GM12878 (cell line): ENCODE data around the gene SARDH.

Experiments used
- CTCF ChIP-seq, 3 experiments: IDR thresholded peaks in 2 of 3; conservative IDR thresholded peaks in 1 of 3; 2 replicates each; pipeline ENCODE4 v1.5.1; 2011; ENCODE audit warnings: low read depth in 3 of 3, low read length in 3 of 3, mild to moderate bottlenecking in 3 of 3, control low read depth in 2 of 3, moderate library complexity in 2 of 3, inconsistent platforms in 1 of 3, mixed read lengths in 1 of 3; ENCODE audit not compliant: control insufficient read depth in 2 of 3, insufficient read depth in 1 of 3; ENCODE audit errors: extremely low read depth in 1 of 3
- E2F4 ChIP-seq: IDR thresholded peaks from 2 replicates; pipeline ENCODE4 v1.6.1; 2012; ENCODE audit warnings: low read depth, low read length, improper control_type of control experiment
- EP300 ChIP-seq, 2 experiments: fragments of 150-350 bp in 1 of 2; IDR thresholded peaks; 2 replicates each; pipeline ENCODE4 v1.6.1; 2011 to 2012; ENCODE audit warnings: low read depth in 2 of 2, low read length in 2 of 2, borderline replicate concordance in 1 of 2, improper control_type of control experiment in 1 of 2, inconsistent platforms in 1 of 2; ENCODE audit not compliant: control insufficient read depth in 1 of 2
- GABPA ChIP-seq: IDR thresholded peaks from 2 replicates; pipeline ENCODE4 v1.6.1; 2014; ENCODE audit warnings: antibody characterized with exemption, low read depth, mild to moderate bottlenecking, inconsistent platforms
- MAX ChIP-seq: IDR thresholded peaks from 2 replicates; pipeline ENCODE4 v1.6.1; 2012; ENCODE audit warnings: low read depth, low read length, improper control_type of control experiment
- MYC ChIP-seq: IDR thresholded peaks from 2 replicates; pipeline ENCODE4 v1.6.1; 2011; ENCODE audit warnings: mild to moderate bottlenecking, low read length, moderate library complexity, inconsistent platforms; ENCODE audit not compliant: insufficient read depth, insufficient replicate concordance, insufficient read length, severe bottlenecking
- NFYB ChIP-seq: IDR thresholded peaks from 2 replicates; pipeline ENCODE4 v1.6.1; 2011; ENCODE audit warnings: low read depth, mild to moderate bottlenecking, low read length, improper control_type of control experiment, moderate library complexity; ENCODE audit not compliant: insufficient read depth
- RCOR1 ChIP-seq: conservative IDR thresholded peaks from 2 replicates; pipeline ENCODE4 v1.6.1; 2012; ENCODE audit warnings: low read depth, low read length, improper control_type of control experiment
- RFX5 ChIP-seq: IDR thresholded peaks from 2 replicates; pipeline ENCODE4 v1.6.1; 2011; ENCODE audit warnings: low read depth, low read length, improper control_type of control experiment
- SIN3A ChIP-seq: IDR thresholded peaks from 2 replicates; pipeline ENCODE4 v1.6.1; 2012; ENCODE audit warnings: low read depth, low read length, improper control_type of control experiment
- SUZ12 ChIP-seq: fragments of 200-600 bp; sonication (generic); IDR thresholded peaks from one replicate; pipeline ENCODE4 v1.6.1; 2018; ENCODE audit warnings: antibody characterized with exemption, mild to moderate bottlenecking; ENCODE audit not compliant: unreplicated experiment
- TCF7 ChIP-seq: IDR thresholded peaks from 2 replicates; pipeline ENCODE4 v1.6.1; 2014; ENCODE audit warnings: antibody characterized with exemption, borderline replicate concordance
- YY1 ChIP-seq: IDR thresholded peaks from 2 replicates; pipeline ENCODE4 v1.6.1; 2011; ENCODE audit warnings: low read depth, mild to moderate bottlenecking, low read length

GRCh38 chr9:133639613-133640012 lies 98.5 kb downstream of the SARDH start:
- TF ChIP-seq SIN3A (no peak), RFX5 (no peak), TCF7 (no peak), YY1 (no peak), MAX (no peak), EP300 (IDR thresholded peaks at IDR 0.05; ENCODE audit: borderline replicate concordance in 1 of 2, control insufficient read depth in 1 of 2, low read depth in 2 of 2, low read length in 2 of 2) (no peak), NFYB (no peak), SUZ12 (no peak), CTCF (IDR thresholded peaks at IDR 0.05 in 2 of 3, conservative IDR thresholded peaks at IDR 0.05 in 1 of 3; ENCODE audit: control insufficient read depth in 2 of 3, extremely low read depth in 1 of 3, insufficient read depth in 1 of 3, low read depth in 3 of 3, low read length in 3 of 3) (no peak), E2F4 (no peak), GABPA (no peak), MYC (no peak), RCOR1 (no peak)
